Heart left ventricle (tissue), 13 donors: ENCODE measurements around the gene SLC4A2.

ENCODE experiments used
- POLR2A ChIP-seq, 2 donors: fragments of 450-650 bp; IDR thresholded peaks; one replicate each; pipeline ENCODE4 v1.6.1; 2017; ENCODE audit warnings: antibody characterized with exemption in 2 of 2, mild to moderate bottlenecking in 2 of 2, moderate library complexity in 2 of 2
- TF ChIP-seq, protein P1 (sequence below), 12 donors: fragments of 200-600 bp; sonication (generic) in 4 of 12; IDR thresholded peaks; one replicate each; pipeline versions ENCODE4 v1.5.0 to v1.8.0; 2018 to 2022; ENCODE audit warnings: antibody characterized with exemption in 12 of 12, mild to moderate bottlenecking in 5 of 12
- donor health status: ischemic (EF 13 %, LVEDD 7.1; RV severe dilation, severe dysfunction).
- donor health status: DM: no; HTN: yes; CAD: no.
- donor health status: DM: no; HTN: no; CAD: no.
- donor health status: ischemic (EF 25% LVEDD 6.9; RV normal size, moderate dysfunction).
- donor health status: ischemic (EF 25% LVEDD 5.7; RV mildly dilated, moderate dysfunction).
- donor health status: ischemic (EF 35%, LVEDD 5.7; RV mildly dilated, moderate dysfunction).
- donor health status: nonischemic (EF 11% LVEDD 7.7; RV severe dilation, severe dysfunction).
- donor health status: DM: yes; HTN: yes; CAD: no.
- donor health status: PGD.
- donor health status: ischemic (EF 29% LVEDD 5.4; RV normal size, mild dysfunction).
- donor health status: nonischemic (EF 23%, LVEDD 6.1; RV moderate dilation, normal function).

DNA sequence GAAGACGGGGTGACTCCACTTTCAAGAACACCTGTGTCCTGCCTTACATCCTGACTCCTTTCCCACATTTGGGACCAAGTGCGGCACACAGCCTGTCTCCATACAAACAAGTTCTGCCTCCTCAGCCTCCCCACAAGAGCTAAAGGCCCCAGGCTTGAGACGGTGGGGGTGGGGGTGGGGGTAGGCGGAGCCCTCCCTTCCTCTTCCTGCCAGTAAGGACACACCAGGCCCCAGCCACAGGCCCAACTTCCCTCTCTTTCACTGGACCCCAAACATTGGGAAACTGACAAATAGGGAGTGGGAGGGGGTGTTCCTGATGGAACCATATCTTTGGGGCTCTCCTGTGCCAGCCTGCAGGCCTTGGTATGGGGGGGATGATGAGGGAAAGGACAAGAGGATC, 6.3 kb upstream of the SLC4A2 start:
- TF ChIP-seq POLR2A (IDR thresholded peaks at IDR 0.05): no peak
- TF ChIP-seq, protein P1, sequence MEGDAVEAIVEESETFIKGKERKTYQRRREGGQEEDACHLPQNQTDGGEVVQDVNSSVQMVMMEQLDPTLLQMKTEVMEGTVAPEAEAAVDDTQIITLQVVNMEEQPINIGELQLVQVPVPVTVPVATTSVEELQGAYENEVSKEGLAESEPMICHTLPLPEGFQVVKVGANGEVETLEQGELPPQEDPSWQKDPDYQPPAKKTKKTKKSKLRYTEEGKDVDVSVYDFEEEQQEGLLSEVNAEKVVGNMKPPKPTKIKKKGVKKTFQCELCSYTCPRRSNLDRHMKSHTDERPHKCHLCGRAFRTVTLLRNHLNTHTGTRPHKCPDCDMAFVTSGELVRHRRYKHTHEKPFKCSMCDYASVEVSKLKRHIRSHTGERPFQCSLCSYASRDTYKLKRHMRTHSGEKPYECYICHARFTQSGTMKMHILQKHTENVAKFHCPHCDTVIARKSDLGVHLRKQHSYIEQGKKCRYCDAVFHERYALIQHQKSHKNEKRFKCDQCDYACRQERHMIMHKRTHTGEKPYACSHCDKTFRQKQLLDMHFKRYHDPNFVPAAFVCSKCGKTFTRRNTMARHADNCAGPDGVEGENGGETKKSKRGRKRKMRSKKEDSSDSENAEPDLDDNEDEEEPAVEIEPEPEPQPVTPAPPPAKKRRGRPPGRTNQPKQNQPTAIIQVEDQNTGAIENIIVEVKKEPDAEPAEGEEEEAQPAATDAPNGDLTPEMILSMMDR (IDR thresholded peaks at IDR 0.05): no peak
